Sigmoid colon (tissue), 7 donors: ENCODE measurements around the gene FANK1. TPM values are rescaled to one million over a fixed set of nuclear protein-coding genes. Genes with fewer than 3 reads are reported as not detected.

Experiments used
- DNase-seq: peaks from one replicate; pipeline ENCODE4 v3.0.0-alpha.2; 2019
- H3K27ac ChIP-seq, 4 donors: fragments of 200-600 bp; sonication (generic); one replicate each; pipeline ENCODE4 v1.5.1; 2016 to 2019; ENCODE audit warnings: mild to moderate bottlenecking in 1 of 4
- H3K27me3 ChIP-seq, 3 donors: fragments of 200-600 bp; sonication (generic); one replicate each; pipeline ENCODE4 v1.5.1; 2019; ENCODE audit warnings: mild to moderate bottlenecking in 1 of 3
- H3K36me3 ChIP-seq, 4 donors: fragments of 200-600 bp; sonication (generic); one replicate each; pipeline ENCODE4 v1.5.1; 2016 to 2019
- H3K4me1 ChIP-seq, 4 donors: fragments of 200-600 bp; sonication (generic); one replicate each; pipeline ENCODE4 v1.5.1; 2017 to 2019
- H3K4me3 ChIP-seq, 4 donors: fragments of 200-600 bp; sonication (generic); one replicate each; pipeline ENCODE4 v1.5.1; 2017 to 2019; ENCODE audit warnings: mild to moderate bottlenecking in 2 of 4, moderate library complexity in 1 of 4
- H3K9me3 ChIP-seq, 4 donors: fragments of 200-600 bp in 3 of 4; sonication (generic) in 3 of 4; one replicate each; pipeline versions ENCODE4 v1.5.1 to v1.6.1; 2013 to 2019
- CTCF ChIP-seq, 4 experiments: fragments of 450-650 bp in 3 of 4; fragments of 200-600 bp in 1 of 4; IDR thresholded peaks; one replicate each; pipeline ENCODE4 v1.5.1; 2016 to 2019; ENCODE audit warnings: antibody characterized with exemption in 4 of 4, mild to moderate bottlenecking in 3 of 4, moderate library complexity in 2 of 4
- EP300 ChIP-seq, 4 donors: sonication (generic); formaldehyde crosslinking; IDR thresholded peaks; one replicate each; pipeline ENCODE4 v1.6.1; 2017; ENCODE audit warnings: antibody characterized with exemption in 4 of 4
- POLR2A ChIP-seq, 2 donors: fragments of 450-650 bp; IDR thresholded peaks; one replicate each; pipeline ENCODE4 v1.6.1; 2016; ENCODE audit warnings: antibody characterized with exemption in 2 of 2, mild to moderate bottlenecking in 2 of 2, moderate library complexity in 2 of 2
- POLR2AphosphoS5 ChIP-seq, 4 donors: sonication (generic); formaldehyde crosslinking; IDR thresholded peaks; one replicate each; pipeline ENCODE4 v1.6.1; 2017; ENCODE audit warnings: antibody characterized with exemption in 4 of 4
- WGBS, 2 donors: extraction: QIAGEN DNeasy Blood & Tissue Kit; methylation state at CpG; one replicate each; pipeline ENCODE4 v1.1.7; 2013; 5-methylcytosine and 5-hydroxymethylcytosine counted together
- intact Hi-C: fragments of 100-400 bp; cut with DNase I; formaldehyde crosslinking; loops from one replicate; pipeline ENCODE4 v1.15.1; 2023
- polyA plus RNA-seq, 3 donors: library from polyadenylated mRNA; stranded (reverse); fragments of 200-250 nt; gene quantifications; one replicate each; pipeline ENCODE4 v1.2.3, GENCODE V29; 2013
- total RNA-seq, 4 donors: library from RNA; depleted of rRNA; stranded (reverse); fragments of >200 nt; gene quantifications; one replicate each; pipeline ENCODE4 v1.1.0, GENCODE V29; 2016
- donor health status: healthy with polysubstance abuse.
- donor health status: Bipolar disorder and iron deficiency.
- donor health status: healthy.

Gene FANK1
- total and polyA plus RNA-seq, 7 donors, result 0.71 to 12.6 (median 3.5) TPM; not detected in 1

DNA sequence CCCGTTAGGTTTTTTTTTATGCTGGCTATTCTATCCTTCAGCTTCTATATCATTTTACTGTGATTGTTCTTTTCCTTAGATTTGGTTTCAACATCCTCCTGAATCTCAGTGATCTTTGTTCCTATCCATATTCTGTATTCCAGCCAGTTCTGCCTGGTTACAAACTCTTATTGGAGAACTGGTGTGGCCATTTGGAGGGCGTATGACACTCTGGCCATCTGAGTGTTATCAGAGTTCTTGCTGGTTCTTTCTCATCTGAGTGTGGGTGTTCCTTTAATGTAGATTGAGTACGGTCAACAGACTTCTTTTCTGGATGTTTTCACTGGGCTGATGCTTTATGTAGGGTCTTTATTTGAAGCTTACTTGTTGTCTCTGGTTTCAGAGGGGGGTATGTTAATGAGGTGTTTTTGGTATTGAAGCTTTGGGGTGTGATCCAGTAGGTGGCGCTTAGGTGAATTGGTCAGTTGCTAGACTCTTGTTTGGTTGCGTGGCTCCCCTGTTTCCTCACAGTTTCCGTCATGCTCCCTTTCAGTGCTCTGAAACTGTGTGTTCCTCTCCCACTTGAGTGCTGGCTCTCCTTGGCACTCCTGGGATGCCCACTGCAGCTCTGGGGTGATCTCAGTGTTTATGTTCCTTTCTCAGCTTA lies 80.7 kb downstream of the FANK1 start:
- no peak for DNase-seq
- no peak for TF ChIP-seq POLR2AphosphoS5 (IDR thresholded peaks at IDR 0.05)
- TF ChIP-seq EP300 (IDR thresholded peaks at IDR 0.05), result no peak
- TF ChIP-seq POLR2A (IDR thresholded peaks at IDR 0.05), result no peak
- TF ChIP-seq CTCF (IDR thresholded peaks at IDR 0.05), result no peak
- intact Hi-C loops, result no loop called here
- Histone ChIP-seq H3K27ac (no peak overlapping the region), H3K9me3 (no peaks in the 10 kb centered on the region), H3K27me3 (no peaks in the 10 kb centered on the region), H3K4me1 (no peaks in the 10 kb centered on the region), H3K4me3 (no peak overlapping the region), H3K36me3 (no peaks in the 10 kb centered on the region)
- WGBS, 2 donors, result 84 to 92% methylated on average over 6 of the region's 6 CpGs

GRCh38 chr10:125979976-125980375 lies 83.6 kb downstream of the FANK1 start:
- DNase-seq, result no peak
- intact Hi-C loops, result loop anchor here (5.0 to 10.0 kb wide), 4 partner anchors 405 to 1872 kb away; partner anchors contain the start of gene ADAM12
- Histone ChIP-seq H3K4me1 (no peaks in the 10 kb centered on the region), H3K27me3 (no peaks in the 10 kb centered on the region), H3K9me3 (no peaks in the 10 kb centered on the region), H3K4me3 (no peak overlapping the region), H3K36me3 (no peaks in the 10 kb centered on the region), H3K27ac (no peak overlapping the region)
- WGBS, 2 donors, result 81 to 83% methylated on average over 7 of the region's 7 CpGs
- TF ChIP-seq CTCF (IDR thresholded peaks at IDR 0.05), result no peak

GRCh38 chr10:125980521-125981035 lies 84.2 kb downstream of the FANK1 start:
- TF ChIP-seq EP300 (IDR thresholded peaks at IDR 0.05), result no peak
- TF ChIP-seq POLR2A (IDR thresholded peaks at IDR 0.05), result no peak
- TF ChIP-seq CTCF (IDR thresholded peaks at IDR 0.05), result no peak
- TF ChIP-seq POLR2AphosphoS5 (IDR thresholded peaks at IDR 0.05), result no peak
- Histone ChIP-seq H3K27me3 (no peaks in the 10 kb centered on the region), H3K4me3 (no peak overlapping the region), H3K9me3 (no peaks in the 10 kb centered on the region), H3K27ac (no peak overlapping the region), H3K4me1 (no peaks in the 10 kb centered on the region), H3K36me3 (no peaks in the 10 kb centered on the region)
- intact Hi-C loops, result loop anchor here (5.0 to 10.0 kb wide), 4 partner anchors 404 to 1872 kb away; partner anchors contain the start of gene ADAM12
- no peak for DNase-seq
- 68 to 78% methylated on average over 6 of the region's 6 CpGs for WGBS, 2 donors

DNA sequence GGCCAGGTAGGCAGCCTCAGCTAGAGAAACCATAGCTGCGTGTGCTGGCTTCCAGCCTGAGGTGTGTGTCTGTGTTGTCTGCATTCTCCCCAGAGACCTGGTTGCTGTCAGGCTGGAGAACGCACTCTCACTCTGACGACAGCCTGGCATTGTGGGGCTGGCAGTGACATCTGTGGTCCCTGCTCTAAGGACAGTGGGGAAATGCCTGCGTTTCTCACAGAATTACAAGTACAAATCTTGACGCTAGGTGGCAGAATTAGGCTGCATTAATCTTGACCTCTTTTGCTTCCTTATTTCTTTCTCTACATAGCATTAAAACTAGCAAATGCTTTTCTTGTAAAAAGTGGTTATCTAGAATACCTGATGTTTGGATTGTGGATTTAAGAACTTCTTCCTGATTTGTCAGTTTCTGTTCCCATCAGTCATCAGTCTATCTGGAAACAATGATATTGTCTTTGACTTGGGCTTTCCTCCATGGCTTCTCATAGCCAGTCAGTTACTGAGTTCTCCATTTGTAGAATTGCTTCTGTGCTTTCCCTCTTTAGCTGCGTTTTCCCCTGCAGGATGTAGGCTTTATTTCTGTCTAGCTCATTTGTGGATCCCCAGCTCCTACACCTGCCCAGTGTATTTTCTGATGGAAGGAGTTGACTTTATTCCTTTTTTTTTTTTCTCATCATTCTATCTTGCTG lies 86.0 kb downstream of the FANK1 start:
- H3K4me3 ChIP-seq, result no peak overlapping the region
- no peaks in the 10 kb centered on the region for H3K9me3 ChIP-seq
- H3K4me1 ChIP-seq, result no peaks in the 10 kb centered on the region
- H3K36me3 ChIP-seq, result no peaks in the 10 kb centered on the region
- no peak overlapping the region for H3K27ac ChIP-seq
- no peak for DNase-seq
- intact Hi-C loops, result loop anchor here (5.0 to 10.0 kb wide), 4 partner anchors 402 to 1870 kb away; partner anchors contain the start of gene ADAM12
- no peaks in the 10 kb centered on the region for H3K27me3 ChIP-seq
- WGBS, 2 donors, result 17 to 18% methylated on average over 6 of the region's 6 CpGs
- TF ChIP-seq EP300 (IDR thresholded peaks at IDR 0.05) (no peak), CTCF (IDR thresholded peaks at IDR 0.05) (peak in 3 of 4 experiments; percentile 48 to 63 (median 61))
